RCC 7860 (cell line): ENCODE results near the gene ABCB6.

ENCODE experiments used
- DNase-seq: peaks from one replicate; pipeline ENCODE4 v3.0.0-alpha.2; 2015; ENCODE audit warnings: low spot score
- FAIRE-seq: peaks from 2 replicates; lab custom pipeline; 2012; peaks lifted over from hg19 to GRCh38; lab: Jason Lieb, UNC

Gene ABCB6

GRCh38 chr2:219172231-219173154, 46.3 kb downstream of the ABCB6 start:
- no peak for FAIRE-seq
- DNase-seq: no peak

DNA sequence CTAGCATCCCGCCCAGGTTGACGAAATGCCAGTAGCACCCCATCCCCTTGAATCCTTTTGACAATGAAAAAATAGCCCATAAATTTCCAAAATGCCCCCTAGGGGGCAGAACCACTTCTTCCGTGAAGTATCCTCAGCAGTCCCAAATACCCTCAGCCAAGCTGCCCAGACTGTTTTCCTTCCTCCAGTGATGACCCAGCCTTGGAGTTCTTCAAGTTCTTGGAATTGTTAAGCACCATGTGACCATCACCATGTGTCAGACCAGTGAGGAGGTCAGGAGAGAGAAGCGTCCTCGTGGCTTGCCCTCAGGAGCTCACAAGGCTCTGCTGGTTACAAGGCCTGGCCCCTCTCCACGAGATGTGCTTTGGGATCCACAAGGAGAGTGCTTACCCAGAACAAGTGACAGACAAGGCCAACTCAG, 47.5 kb downstream of the ABCB6 start:
- FAIRE-seq (no peak), DNase-seq (peak; percentile 54)

DNA sequence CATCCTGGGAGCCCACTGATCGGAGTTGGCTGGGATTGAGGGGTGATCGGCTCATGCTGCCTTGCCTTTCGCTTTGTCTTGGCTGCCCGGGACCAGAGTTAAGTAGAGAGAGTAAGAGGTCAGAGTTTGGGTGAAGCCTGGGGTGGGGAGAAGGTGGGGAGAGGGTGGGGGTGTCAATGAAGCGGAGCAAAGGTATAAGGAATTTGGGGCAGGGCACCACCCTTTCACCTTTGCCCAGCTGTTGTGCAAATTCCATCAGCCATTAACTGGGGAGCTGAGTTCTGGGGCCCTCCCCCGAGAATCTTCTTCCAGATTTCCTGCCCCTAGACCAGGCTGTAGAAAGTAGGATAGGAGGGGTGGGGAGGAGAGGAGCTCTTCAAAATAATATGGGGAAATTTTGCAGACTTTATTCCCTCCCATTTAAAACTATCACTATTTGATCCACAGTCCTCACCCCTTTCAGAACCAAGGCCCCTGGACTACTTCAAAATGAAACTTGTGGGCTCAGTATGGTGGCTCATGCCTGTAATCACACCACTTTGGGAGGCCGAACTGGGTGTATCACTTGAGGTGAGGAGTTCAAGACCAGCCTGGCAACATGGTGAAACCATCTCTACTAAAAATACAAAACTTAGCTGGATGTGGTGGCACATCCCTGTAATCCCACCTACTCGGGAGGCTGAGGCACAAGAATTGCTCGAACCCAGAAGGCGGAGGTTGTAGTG, 48.7 kb downstream of the ABCB6 start, which contains the start of gene SLC23A3:
Gene SLC23A3 (minus strand): TSS at position 100 of the 725 bp plus-strand sequence. CDS start 45 bp downstream, at position 55.
- DNase-seq: no peak
- no peak for FAIRE-seq

- DNase-seq (no peak), FAIRE-seq (no peak)
These were observed 49.8 kb downstream of the ABCB6 start for GRCh38 chr2:219168932-219169331.

- no peak for DNase-seq
- no peak for FAIRE-seq
These were observed 50.2 kb downstream of the ABCB6 start for GRCh38 chr2:219168526-219168925.

GRCh38 chr2:219167997-219168396, 50.8 kb downstream of the ABCB6 start:
- FAIRE-seq (no peak), DNase-seq (no peak)

DNA sequence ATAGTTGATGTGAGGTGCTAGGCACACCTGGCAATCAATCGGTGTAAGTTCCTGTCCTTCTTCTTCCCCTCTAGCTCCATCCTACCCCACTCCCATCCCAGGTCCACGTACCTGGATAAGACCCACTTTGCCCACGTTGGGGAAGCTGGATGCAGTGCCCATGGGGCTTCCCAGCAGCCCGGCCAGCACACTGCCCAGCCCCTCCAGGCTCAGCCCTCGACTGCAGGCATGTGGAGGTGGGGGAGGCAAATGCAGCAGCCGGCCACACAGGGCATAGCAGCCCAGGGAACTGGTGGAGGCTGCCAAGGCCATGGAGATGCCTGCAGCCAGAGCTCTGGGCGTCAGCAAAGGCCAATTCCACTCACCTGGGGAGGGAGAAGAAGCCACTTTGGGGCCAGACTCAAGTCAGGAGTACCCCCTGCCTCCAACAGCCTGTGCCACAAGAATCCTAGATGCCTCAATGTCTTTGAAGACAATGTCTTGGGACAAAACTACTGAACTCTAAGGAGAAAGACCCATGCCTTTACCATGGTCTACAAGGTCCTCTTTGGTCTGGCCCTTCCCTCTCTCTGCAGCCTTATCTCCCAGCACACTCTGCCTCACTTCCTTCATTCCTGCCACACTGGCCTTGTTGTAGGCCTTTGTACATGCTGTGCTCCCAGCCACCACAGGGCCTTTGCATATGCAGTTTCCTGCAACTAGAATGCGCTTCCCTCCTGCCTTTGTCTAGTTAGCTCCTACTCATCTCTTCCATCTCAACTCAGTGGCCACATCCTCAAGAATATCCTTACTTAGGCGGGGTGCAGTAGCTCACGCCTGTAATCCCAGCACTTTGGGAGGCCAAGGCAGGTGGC, 53.5 kb downstream of the ABCB6 start:
- DNase-seq (no peak), FAIRE-seq (no peak)

DNA sequence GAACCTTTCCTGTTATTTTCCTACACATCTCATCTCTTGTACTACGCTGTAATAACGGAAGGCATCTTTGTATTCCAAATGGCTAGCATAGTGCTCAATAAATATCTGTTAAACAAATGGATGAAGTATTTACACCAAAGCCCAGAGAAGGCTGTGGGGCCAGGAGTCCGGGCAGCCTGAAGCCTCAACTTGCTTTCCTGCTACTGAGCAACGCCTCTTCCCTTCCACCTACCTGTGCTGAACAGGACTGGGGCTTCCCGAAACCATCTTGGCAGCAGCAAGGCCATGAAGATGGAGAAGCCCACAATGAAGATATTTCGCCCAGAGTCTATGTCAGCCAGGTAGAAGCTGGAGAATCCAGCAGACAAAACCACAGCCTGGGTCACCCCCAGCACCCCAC, 55.6 kb downstream of the ABCB6 start:
- no peak for DNase-seq
- no peak for FAIRE-seq

- FAIRE-seq (no peak), DNase-seq (no peak)
These were observed 57.7 kb downstream of the ABCB6 start for GRCh38 chr2:219161097-219161496.

DNA sequence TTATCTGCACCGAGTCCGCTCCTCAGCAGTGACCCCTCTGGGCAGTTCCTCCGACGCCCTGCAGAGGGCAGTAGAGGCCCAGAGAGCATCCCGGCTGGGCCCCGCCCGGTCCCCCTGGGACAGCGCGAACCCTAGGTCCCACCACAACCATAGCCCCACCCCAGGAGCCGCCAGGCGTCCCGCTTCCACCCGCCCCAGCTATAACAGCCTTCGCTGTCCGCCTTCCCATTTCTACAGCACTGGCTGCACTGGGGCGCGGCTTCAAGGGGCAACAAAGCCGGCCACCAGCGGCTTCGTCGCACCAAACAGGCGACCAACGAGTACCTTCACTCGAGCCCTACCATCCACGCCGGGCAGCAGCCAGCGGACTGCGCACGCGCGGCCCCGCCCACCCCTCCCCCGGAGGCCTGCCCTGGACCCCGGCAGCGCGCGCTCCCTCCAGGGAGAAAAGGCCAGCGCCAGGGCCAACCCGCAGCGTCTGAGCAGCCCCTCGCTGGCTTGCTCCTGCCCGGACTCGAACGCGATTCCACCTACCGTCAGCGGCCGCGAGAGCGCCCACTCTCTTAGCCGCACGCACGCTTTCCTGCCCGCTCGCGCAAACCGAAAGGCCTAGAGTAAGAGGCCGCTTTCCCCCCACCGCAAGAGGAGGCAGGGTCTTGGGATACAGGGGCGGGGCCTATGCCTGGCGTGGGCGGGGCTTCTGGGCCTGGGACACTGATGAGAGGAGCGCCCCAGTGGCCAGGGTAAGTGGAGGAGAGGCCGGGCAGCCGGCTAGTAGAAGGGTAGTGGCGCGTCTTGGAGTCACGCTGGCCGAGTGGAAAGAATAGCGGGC, 58.4 kb downstream of the ABCB6 start, which contains the start of gene NHEJ1:
Gene NHEJ1 (minus strand): TSS at position 630 of the 832 bp plus-strand sequence. CDS start 2,453 bp downstream, outside the sequence.
- FAIRE-seq (peak; percentile 62), DNase-seq (peak; percentile 86)
